Activated CD4-positive, alpha-beta T cell treated with anti-CD3 and anti-CD28 coated beads for 36 hours (primary cell): Measurements from ENCODE around the gene FAM193A. TPM values are rescaled to one million over a fixed set of nuclear protein-coding genes. Genes with fewer than 3 reads are reported as not detected.
"Not testable (repeated sequence)": the region's sequence is repeated elsewhere in the genome, so short reads cannot be mapped to it uniquely, and the experiment has no call there.

ENCODE experiments used
- ATAC-seq: fragments of 200-7000 bp; cut with Tn5 transposase; one replicate; pipeline ENCODE4 v1.10.0; 2021; ENCODE audit warnings: mild to moderate bottlenecking, moderate library complexity
- CTCF ChIA-PET: fragments of 350-600 bp; sonication (Branson Sonifier 250); formaldehyde crosslinking; loops from one replicate; lab custom pipeline; 2021; ENCODE audit warnings: antibody characterized with exemption; lab: Charles Lee
- POLR2A ChIA-PET: fragments of 350-600 bp; sonication (Branson Sonifier 250); formaldehyde crosslinking; loops from one replicate; lab custom pipeline; 2021; ENCODE audit warnings: antibody characterized with exemption, inconsistent platforms; lab: Charles Lee
- DNase-seq: peaks from one replicate; pipeline ENCODE4 v3.0.0-alpha.2; 2020
- H3K27ac Mint-ChIP-seq: one replicate; pipeline ENCODE4 v1.8.0; 2021; ENCODE audit warnings: mixed read lengths
- H3K27me3 Mint-ChIP-seq: one replicate; pipeline ENCODE4 v1.8.0; 2021; ENCODE audit warnings: mixed read lengths
- H3K36me3 Mint-ChIP-seq: one replicate; pipeline ENCODE4 v1.8.0; 2021; ENCODE audit warnings: low read depth, mixed read lengths
- H3K4me1 Mint-ChIP-seq: one replicate; pipeline ENCODE4 v1.8.0; 2021; ENCODE audit warnings: mixed read lengths
- H3K4me3 Mint-ChIP-seq: one replicate; pipeline ENCODE4 v1.8.0; 2021; ENCODE audit warnings: mild to moderate bottlenecking, moderate library complexity, mixed read lengths
- H3K9me3 Mint-ChIP-seq: one replicate; pipeline ENCODE4 v1.8.0; 2021; ENCODE audit warnings: low read depth, mixed read lengths
- intact Hi-C, 2 experiments: fragments of 100-400 bp; cut with DNase I in 1 of 2; cut with micrococcal nuclease in 1 of 2; formaldehyde crosslinking; loops; one replicate each; pipeline versions ENCODE4 v1.14.2 to v1.15.1; 2022 to 2024; cut with DNase I, micrococcal nuclease
- total RNA-seq, 2 experiments: library from RNA; stranded (reverse); gene quantifications; one replicate each; pipeline ENCODE4 v1.2.3, GENCODE V29; 2021

FAM193A gene
- total RNA-seq, 2 experiments from 2014 or later: 22.1 to 30.1 TPM

GRCh38 chr4:2652415-2653160 lies 116.1 kb downstream of the FAM193A start:
- H3K4me3 Mint-ChIP-seq: no peak overlapping the region
- peaks cover 27% of the 10 kb centered on the region for H3K36me3 Mint-ChIP-seq
- H3K27ac Mint-ChIP-seq: peak overlapping the region; percentile 62
- H3K27me3 Mint-ChIP-seq: no peaks in the 10 kb centered on the region
- DNase-seq (peak; percentile 20), ATAC-seq (peak; percentile 33)
- H3K9me3 Mint-ChIP-seq: no peaks in the 10 kb centered on the region
- intact Hi-C loops: loop anchor here in 1 of 2 experiments (2.0 kb wide), 1 partner anchor 14 kb away; no protein-coding TSS in a partner anchor
- CTCF ChIA-PET: no interaction called here
- POLR2A ChIA-PET: no interaction called here
- H3K4me1 Mint-ChIP-seq: peaks cover 25% of the 10 kb centered on the region

- peaks cover 31% of the 10 kb centered on the region for H3K36me3 Mint-ChIP-seq
- ATAC-seq: no peak
- H3K9me3 Mint-ChIP-seq: no peaks in the 10 kb centered on the region
- intact Hi-C loops: no loop called here
- no peak overlapping the region for H3K27ac Mint-ChIP-seq
- CTCF ChIA-PET: no interaction called here
- peaks cover under 1% of the 10 kb centered on the region for H3K4me1 Mint-ChIP-seq
- no peak for DNase-seq
- no peak overlapping the region for H3K4me3 Mint-ChIP-seq
- no peaks in the 10 kb centered on the region for H3K27me3 Mint-ChIP-seq
- POLR2A ChIA-PET: no interaction called here
Measured at GRCh38 chr4:2660596-2661211, 124.3 kb downstream of the FAM193A start.

GRCh38 chr4:2662598-2662997 lies 126.2 kb downstream of the FAM193A start:
- no peak for DNase-seq
- Mint-ChIP-seq H3K36me3 (peaks cover 39% of the 10 kb centered on the region), H3K9me3 (no peaks in the 10 kb centered on the region), H3K27me3 (no peaks in the 10 kb centered on the region), H3K27ac (no peak overlapping the region), H3K4me3 (no peak overlapping the region), H3K4me1 (peaks cover 19% of the 10 kb centered on the region)
- ChIA-PET CTCF (interaction anchor here (0.6 kb wide), 1 partner anchor 70 kb away, joined by 3 read pairs; no protein-coding TSS in a partner anchor), POLR2A (no interaction called here)
- ATAC-seq: no peak
- intact Hi-C loops: no loop called here

- ChIA-PET CTCF (interaction anchor here (0.5 to 1.0 kb wide), 3 partner anchors 14 to 92 kb away, joined by 3 to 5 read pairs (median 3); no protein-coding TSS in a partner anchor), POLR2A (no interaction called here)
- ATAC-seq (no peak), DNase-seq (no peak)
- no peaks in the 10 kb centered on the region for H3K9me3 Mint-ChIP-seq
- H3K4me3 Mint-ChIP-seq: no peak overlapping the region
- peaks cover 20% of the 10 kb centered on the region for H3K4me1 Mint-ChIP-seq
- no peaks in the 10 kb centered on the region for H3K27me3 Mint-ChIP-seq
- H3K27ac Mint-ChIP-seq: no peak overlapping the region
- peaks cover 34% of the 10 kb centered on the region for H3K36me3 Mint-ChIP-seq
- intact Hi-C loops: no loop called here
Measured at GRCh38 chr4:2663275-2663674, 126.8 kb downstream of the FAM193A start.

- H3K27me3 Mint-ChIP-seq: no peaks in the 10 kb centered on the region
- peak; percentile 55 for ATAC-seq
- ChIA-PET POLR2A (no interaction called here), CTCF (interaction anchor here (0.7 kb wide), 1 partner anchor 42 kb away, joined by 3 read pairs; no protein-coding TSS in a partner anchor)
- no peak overlapping the region for H3K4me3 Mint-ChIP-seq
- H3K27ac Mint-ChIP-seq: peak overlapping the region; percentile 49
- DNase-seq: no peak
- intact Hi-C loops: loop anchor here in 1 of 2 experiments (2.0 kb wide), 1 partner anchor 14 kb away; no protein-coding TSS in a partner anchor
- H3K9me3 Mint-ChIP-seq: no peaks in the 10 kb centered on the region
- H3K4me1 Mint-ChIP-seq: peaks cover 32% of the 10 kb centered on the region
- peaks cover 34% of the 10 kb centered on the region for H3K36me3 Mint-ChIP-seq
Measured at GRCh38 chr4:2666722-2667247, 130.3 kb downstream of the FAM193A start.

GRCh38 chr4:2667428-2667827 lies 131.0 kb downstream of the FAM193A start:
- CTCF ChIA-PET: interaction anchor here (0.7 kb wide), 1 partner anchor 41 kb away, joined by 3 read pairs; no protein-coding TSS in a partner anchor
- intact Hi-C loops: loop anchor here in 1 of 2 experiments (2.0 kb wide), 1 partner anchor 15 kb away; no protein-coding TSS in a partner anchor
- POLR2A ChIA-PET: no interaction called here
- Mint-ChIP-seq H3K27ac (peak overlapping the region; percentile 63), H3K4me3 (peak overlapping the region; percentile 28), H3K27me3 (no peaks in the 10 kb centered on the region), H3K36me3 (peaks cover 35% of the 10 kb centered on the region), H3K4me1 (peaks cover 32% of the 10 kb centered on the region), H3K9me3 (no peaks in the 10 kb centered on the region)
- DNase-seq: no peak
- ATAC-seq: no peak

- POLR2A ChIA-PET: no interaction called here
- H3K27ac Mint-ChIP-seq: peak overlapping the region; percentile 16
Measured at GRCh38 chr4:2671267-2671895, 134.9 kb downstream of the FAM193A start.

GRCh38 chr4:2672082-2672481 lies 135.6 kb downstream of the FAM193A start:
- no peak for DNase-seq
- ChIA-PET POLR2A (no interaction called here), CTCF (no interaction called here)
- intact Hi-C loops: no loop called here
- Mint-ChIP-seq H3K9me3 (no peaks in the 10 kb centered on the region), H3K27ac (peak overlapping the region; percentile 62), H3K27me3 (no peaks in the 10 kb centered on the region), H3K4me1 (peaks cover 18% of the 10 kb centered on the region), H3K36me3 (peaks cover 41% of the 10 kb centered on the region), H3K4me3 (no peak overlapping the region)
- ATAC-seq: no peak

More at GRCh38 chr4:2671267-2671895, 134.9 kb downstream of the FAM193A start:
- Mint-ChIP-seq H3K36me3 (peaks cover 41% of the 10 kb centered on the region), H3K4me3 (no peak overlapping the region), H3K4me1 (peaks cover 25% of the 10 kb centered on the region), H3K27me3 (no peaks in the 10 kb centered on the region), H3K9me3 (no peaks in the 10 kb centered on the region)
- intact Hi-C loops: no loop called here
- ATAC-seq (no peak), DNase-seq (no peak)
- CTCF ChIA-PET: no interaction called here

- POLR2A ChIA-PET: no interaction called here
- DNase-seq (no peak), ATAC-seq (no peak)
- Mint-ChIP-seq H3K27me3 (no peaks in the 10 kb centered on the region), H3K36me3 (peaks cover 40% of the 10 kb centered on the region), H3K27ac (no peak overlapping the region), H3K4me3 (no peak overlapping the region), H3K9me3 (no peaks in the 10 kb centered on the region), H3K4me1 (peaks cover 12% of the 10 kb centered on the region)
- intact Hi-C loops: no loop called here
- CTCF ChIA-PET: interaction anchor here (0.7 to 1.0 kb wide), 2 partner anchors 12 to 279 kb away, joined by 3 read pairs; no protein-coding TSS in a partner anchor
Measured at GRCh38 chr4:2672700-2673099, 136.3 kb downstream of the FAM193A start.

GRCh38 chr4:2673157-2673556 lies 136.7 kb downstream of the FAM193A start:
- CTCF ChIA-PET: interaction anchor here (0.6 to 1.0 kb wide), 3 partner anchors 12 to 278 kb away, joined by 3 read pairs; no protein-coding TSS in a partner anchor

GRCh38 chr4:2679762-2680161 lies 143.3 kb downstream of the FAM193A start:
- CTCF ChIA-PET, intact Hi-C loops, H3K4me3 Mint-ChIP-seq, ATAC-seq, POLR2A ChIA-PET, DNase-seq, H3K9me3 Mint-ChIP-seq, H3K27me3 Mint-ChIP-seq, H3K27ac Mint-ChIP-seq: not testable (repeated sequence)
- peaks cover 55% of the 10 kb centered on the region for H3K36me3 Mint-ChIP-seq
- H3K4me1 Mint-ChIP-seq: peaks cover 17% of the 10 kb centered on the region

More at GRCh38 chr4:2673157-2673556, 136.7 kb downstream of the FAM193A start:
- Mint-ChIP-seq H3K9me3 (no peaks in the 10 kb centered on the region), H3K4me1 (peaks cover 13% of the 10 kb centered on the region), H3K36me3 (peaks cover 40% of the 10 kb centered on the region), H3K27ac (no peak overlapping the region), H3K27me3 (no peaks in the 10 kb centered on the region), H3K4me3 (no peak overlapping the region)
- no peak for DNase-seq
- POLR2A ChIA-PET: no interaction called here
- intact Hi-C loops: no loop called here
- no peak for ATAC-seq
